A549 (cell line): Measurements from ENCODE around the gene PRELID3B. TPM values are rescaled to one million over a fixed set of nuclear protein-coding genes. Genes with fewer than 3 reads are reported as not detected.

Experiments used
- ATAC-seq, 2 experiments: fragments of 200-7000 bp in 1 of 2; fragments of >200 bp in 1 of 2; cut with Nextera tagmentation in 1 of 2; cut with Tn5 transposase in 1 of 2; 3 replicates each; pipeline versions ENCODE4 v1.8.0 to v1.9.1; 2018 to 2020; ENCODE audit warnings: mild to moderate bottlenecking in 1 of 2, moderate library complexity in 1 of 2
- CTCF ChIA-PET: fragments of 300-600 bp; sonication (Branson Sonifier 250); formaldehyde crosslinking; extraction: SDS; loops from one replicate; lab custom pipeline; 2021; ENCODE audit warnings: antibody characterized with exemption, inconsistent platforms; lab: Yijun Ruan, JAX
- POLR2A ChIA-PET: fragments of 350-600 bp; formaldehyde crosslinking; extraction: SDS; loops from one replicate; lab custom pipeline; 2021; ENCODE audit warnings: antibody characterized with exemption, inconsistent platforms; lab: Yijun Ruan, JAX
- DNase-seq, 2 experiments: peaks; one replicate each; pipeline versions ENCODE4 v3.0.0 to v3.0.0-alpha.2; 2011 to 2016; ENCODE audit warnings: low read depth in 1 of 2, low spot score in 1 of 2
- FAIRE-seq: peaks from 2 replicates; lab custom pipeline; 2011; peaks lifted over from hg19 to GRCh38; lab: Jason Lieb, UNC
- H3K27ac ChIP-seq, 2 experiments: fragments of >200 bp; sonication (Bioruptor Twin); formaldehyde crosslinking; 3 replicates each; pipeline ENCODE4 v1.5.1; 2016 to 2017
- H3K4me1 ChIP-seq: fragments of >200 bp; sonication (Bioruptor Twin); formaldehyde crosslinking; 3 replicates; pipeline ENCODE4 v1.6.1; 2016
- H3K4me2 ChIP-seq: fragments of >200 bp; sonication (Bioruptor Twin); formaldehyde crosslinking; 3 replicates; pipeline ENCODE4 v1.6.1; 2016
- H3K4me3 ChIP-seq: fragments of >200 bp; sonication (Bioruptor Twin); formaldehyde crosslinking; 3 replicates; pipeline ENCODE4 v1.5.1; 2016
- H3K9me3 ChIP-seq: fragments of >200 bp; sonication (Bioruptor Twin); formaldehyde crosslinking; 3 replicates; pipeline ENCODE4 v1.6.1; 2016
- BHLHE40 ChIP-seq: IDR thresholded peaks from 2 replicates; pipeline ENCODE4 v1.6.1; 2012; ENCODE audit warnings: low read depth, low read length, inconsistent platforms
- CEBPB ChIP-seq, 2 experiments: fragments of >200 bp in 1 of 2; sonication (Bioruptor Twin) in 1 of 2; formaldehyde crosslinking in 1 of 2; IDR thresholded peaks; 2 replicates each; pipeline ENCODE4 v1.6.1; 2012 to 2016
- CHD4 ChIP-seq: fragments of 200-600 bp; sonication (generic); IDR thresholded peaks from 2 replicates; pipeline ENCODE4 v1.6.1; 2016; ENCODE audit warnings: antibody characterized with exemption, mild to moderate bottlenecking, borderline replicate concordance
- ESRRA ChIP-seq: fragments of 150-350 bp; IDR thresholded peaks from 2 replicates; pipeline ENCODE4 v1.6.1; 2014; ENCODE audit warnings: mild to moderate bottlenecking, low read length, borderline replicate concordance
- FOSB ChIP-seq: fragments of 250-450 bp; sonication (Bioruptor Pico); IDR thresholded peaks from 2 replicates; pipeline ENCODE4 v1.5.0; 2020; ENCODE audit warnings: mild to moderate bottlenecking, moderate library complexity
- FOSL2 ChIP-seq, 2 experiments: fragments of 450-650 bp in 1 of 2; fragments of >200 bp in 1 of 2; sonication (Bioruptor Twin) in 1 of 2; formaldehyde crosslinking; IDR thresholded peaks; 2 replicates each; pipeline versions ENCODE4 v1.5.0 to v1.6.1; 2016 to 2020; ENCODE audit warnings: mild to moderate bottlenecking in 1 of 2, moderate library complexity in 1 of 2
- HDAC2 ChIP-seq: fragments of 200-600 bp; sonication (generic); IDR thresholded peaks from 2 replicates; pipeline ENCODE4 v1.6.1; 2016
- HES2 ChIP-seq: fragments of >200 bp; sonication (Bioruptor Twin); formaldehyde crosslinking; IDR thresholded peaks from 2 replicates; pipeline ENCODE4 v1.6.1; 2016
- HOXA7 ChIP-seq: fragments of 250-450 bp; sonication (Bioruptor Pico); IDR thresholded peaks from 2 replicates; pipeline ENCODE4 v1.5.0; 2020; ENCODE audit warnings: mild to moderate bottlenecking, moderate library complexity
- HOXB5 ChIP-seq: fragments of 250-450 bp; sonication (Bioruptor Pico); IDR thresholded peaks from 2 replicates; pipeline ENCODE4 v1.5.0; 2020; ENCODE audit warnings: mild to moderate bottlenecking, moderate library complexity
- KDM5A ChIP-seq: fragments of 200-600 bp; sonication (generic); IDR thresholded peaks from 2 replicates; pipeline ENCODE4 v1.6.1; 2016; ENCODE audit warnings: antibody characterized with exemption, mild to moderate bottlenecking
- MAFK ChIP-seq: fragments of 450-650 bp; IDR thresholded peaks from 2 replicates; pipeline ENCODE4 v1.6.1; 2014; ENCODE audit not compliant: partially characterized antibody
- MAZ ChIP-seq: fragments of 150-350 bp; IDR thresholded peaks from 2 replicates; pipeline ENCODE4 v1.6.1; 2014; ENCODE audit warnings: antibody characterized with exemption, low read depth, low read length, borderline replicate concordance
- RARB ChIP-seq: fragments of 250-450 bp; sonication (Bioruptor Pico); IDR thresholded peaks from 2 replicates; pipeline ENCODE4 v1.8.0; 2021; ENCODE audit warnings: mild to moderate bottlenecking, moderate library complexity
- RCOR1 ChIP-seq: fragments of 150-350 bp; IDR thresholded peaks from 2 replicates; pipeline ENCODE4 v1.6.1; 2014; ENCODE audit warnings: antibody characterized with exemption, low read length, low read depth
- SREBF2 ChIP-seq: fragments of 450-650 bp; IDR thresholded peaks from 2 replicates; pipeline ENCODE4 v1.6.1; 2014; ENCODE audit warnings: mild to moderate bottlenecking, moderate library complexity
- TFCP2L1 ChIP-seq: fragments of 250-450 bp; sonication (Bioruptor Pico); IDR thresholded peaks from 2 replicates; pipeline ENCODE4 v1.5.0; 2021; ENCODE audit warnings: mild to moderate bottlenecking
- TP53 ChIP-seq: fragments of 250-450 bp; sonication (Bioruptor Pico); IDR thresholded peaks from 2 replicates; pipeline ENCODE4 v1.5.0; 2021; ENCODE audit warnings: mild to moderate bottlenecking, moderate library complexity
- ZC3H11A ChIP-seq: fragments of 450-650 bp; IDR thresholded peaks from 2 replicates; pipeline ENCODE4 v1.6.1; 2014; ENCODE audit warnings: antibody characterized with exemption, mild to moderate bottlenecking
- ZFP36 ChIP-seq: fragments of 450-650 bp; IDR thresholded peaks from 2 replicates; pipeline ENCODE4 v1.6.1; 2014; ENCODE audit warnings: borderline replicate concordance; ENCODE audit not compliant: partially characterized antibody
- WGBS: methylation state at CpG from one replicate; pipeline ENCODE4 v1.1.6; 2017; ENCODE audit errors: missing lambda C conversion rate; 5-methylcytosine and 5-hydroxymethylcytosine counted together
- polyA plus RNA-seq, 4 experiments: library from polyadenylated mRNA; depleted of rRNA in 3 of 4; stranded (reverse); fragments of >200 nt; fragmentation: RNase III in 1 of 4; extraction: RNeasy Plus Mini Kit Qiagen cat#74134 plus additional on column Dnase treatment in 1 of 4; gene quantifications; 2 replicates in 3 of 4; 3 replicates in 1 of 4; pipeline ENCODE4 v1.2.3, GENCODE V29; 2011 to 2017
- TF ChIP-seq, protein P1 (sequence below): IDR thresholded peaks from 2 replicates; pipeline ENCODE4 v1.6.1; 2012; ENCODE audit warnings: low read depth, borderline replicate concordance
- TF ChIP-seq, protein P2 (sequence below): fragments of 250-450 bp; sonication (Bioruptor Pico); IDR thresholded peaks from 2 replicates; pipeline ENCODE4 v1.5.0; 2021; ENCODE audit warnings: mild to moderate bottlenecking, moderate library complexity, borderline replicate concordance
- TF ChIP-seq, protein P3 (sequence below): fragments of >200 bp; sonication (Bioruptor Twin); formaldehyde crosslinking; IDR thresholded peaks from 3 replicates; pipeline ENCODE4 v1.5.1; 2016
- TF ChIP-seq, protein P4 (sequence below): fragments of 200-600 bp; sonication (generic); IDR thresholded peaks from 2 replicates; pipeline ENCODE4 v1.6.1; 2016; ENCODE audit warnings: antibody characterized with exemption, mild to moderate bottlenecking, moderate library complexity

Gene PRELID3B
- polyA plus RNA-seq, 2 of the 4 experiments (the other 2 are of a cell fraction), result 85.6 to 143 TPM

GRCh38 chr20:59069026-59069425, 26.4 kb upstream of the PRELID3B start:
- no peaks in the 10 kb centered on the region for H3K9me3 ChIP-seq
- POLR2A ChIA-PET, result no interaction called here
- TF ChIP-seq RCOR1 (no peak), ZC3H11A (no peak), CEBPB (IDR thresholded peaks at IDR 0.05) (no peak), MAZ (no peak), ESRRA (no peak), HDAC2 (no peak), KDM5A (no peak), HES2 (no peak), FOSL2 (IDR thresholded peaks at IDR 0.05) (no peak), FOSL2 (CRISPR knock-in tag; IDR thresholded peaks at IDR 0.05) (no peak), HOXB5 (no peak), ZFP36 (no peak), BHLHE40 (no peak), RARB (CRISPR knock-in tag) (no peak), MAFK (no peak)
- TF ChIP-seq, protein P1, sequence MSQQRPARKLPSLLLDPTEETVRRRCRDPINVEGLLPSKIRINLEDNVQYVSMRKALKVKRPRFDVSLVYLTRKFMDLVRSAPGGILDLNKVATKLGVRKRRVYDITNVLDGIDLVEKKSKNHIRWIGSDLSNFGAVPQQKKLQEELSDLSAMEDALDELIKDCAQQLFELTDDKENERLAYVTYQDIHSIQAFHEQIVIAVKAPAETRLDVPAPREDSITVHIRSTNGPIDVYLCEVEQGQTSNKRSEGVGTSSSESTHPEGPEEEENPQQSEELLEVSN, result no peak
- TF ChIP-seq, protein P2, sequence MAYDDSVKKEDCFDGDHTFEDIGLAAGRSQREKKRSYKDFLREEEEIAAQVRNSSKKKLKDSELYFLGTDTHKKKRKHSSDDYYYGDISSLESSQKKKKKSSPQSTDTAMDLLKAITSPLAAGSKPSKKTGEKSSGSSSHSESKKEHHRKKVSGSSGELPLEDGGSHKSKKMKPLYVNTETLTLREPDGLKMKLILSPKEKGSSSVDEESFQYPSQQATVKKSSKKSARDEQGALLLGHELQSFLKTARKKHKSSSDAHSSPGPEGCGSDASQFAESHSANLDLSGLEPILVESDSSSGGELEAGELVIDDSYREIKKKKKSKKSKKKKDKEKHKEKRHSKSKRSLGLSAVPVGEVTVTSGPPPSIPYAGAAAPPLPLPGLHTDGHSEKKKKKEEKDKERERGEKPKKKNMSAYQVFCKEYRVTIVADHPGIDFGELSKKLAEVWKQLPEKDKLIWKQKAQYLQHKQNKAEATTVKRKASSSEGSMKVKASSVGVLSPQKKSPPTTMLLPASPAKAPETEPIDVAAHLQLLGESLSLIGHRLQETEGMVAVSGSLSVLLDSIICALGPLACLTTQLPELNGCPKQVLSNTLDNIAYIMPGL (CRISPR knock-in tag), result no peak
- TF ChIP-seq, protein P3, sequence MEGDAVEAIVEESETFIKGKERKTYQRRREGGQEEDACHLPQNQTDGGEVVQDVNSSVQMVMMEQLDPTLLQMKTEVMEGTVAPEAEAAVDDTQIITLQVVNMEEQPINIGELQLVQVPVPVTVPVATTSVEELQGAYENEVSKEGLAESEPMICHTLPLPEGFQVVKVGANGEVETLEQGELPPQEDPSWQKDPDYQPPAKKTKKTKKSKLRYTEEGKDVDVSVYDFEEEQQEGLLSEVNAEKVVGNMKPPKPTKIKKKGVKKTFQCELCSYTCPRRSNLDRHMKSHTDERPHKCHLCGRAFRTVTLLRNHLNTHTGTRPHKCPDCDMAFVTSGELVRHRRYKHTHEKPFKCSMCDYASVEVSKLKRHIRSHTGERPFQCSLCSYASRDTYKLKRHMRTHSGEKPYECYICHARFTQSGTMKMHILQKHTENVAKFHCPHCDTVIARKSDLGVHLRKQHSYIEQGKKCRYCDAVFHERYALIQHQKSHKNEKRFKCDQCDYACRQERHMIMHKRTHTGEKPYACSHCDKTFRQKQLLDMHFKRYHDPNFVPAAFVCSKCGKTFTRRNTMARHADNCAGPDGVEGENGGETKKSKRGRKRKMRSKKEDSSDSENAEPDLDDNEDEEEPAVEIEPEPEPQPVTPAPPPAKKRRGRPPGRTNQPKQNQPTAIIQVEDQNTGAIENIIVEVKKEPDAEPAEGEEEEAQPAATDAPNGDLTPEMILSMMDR, result no peak
- TF ChIP-seq, protein P4, sequence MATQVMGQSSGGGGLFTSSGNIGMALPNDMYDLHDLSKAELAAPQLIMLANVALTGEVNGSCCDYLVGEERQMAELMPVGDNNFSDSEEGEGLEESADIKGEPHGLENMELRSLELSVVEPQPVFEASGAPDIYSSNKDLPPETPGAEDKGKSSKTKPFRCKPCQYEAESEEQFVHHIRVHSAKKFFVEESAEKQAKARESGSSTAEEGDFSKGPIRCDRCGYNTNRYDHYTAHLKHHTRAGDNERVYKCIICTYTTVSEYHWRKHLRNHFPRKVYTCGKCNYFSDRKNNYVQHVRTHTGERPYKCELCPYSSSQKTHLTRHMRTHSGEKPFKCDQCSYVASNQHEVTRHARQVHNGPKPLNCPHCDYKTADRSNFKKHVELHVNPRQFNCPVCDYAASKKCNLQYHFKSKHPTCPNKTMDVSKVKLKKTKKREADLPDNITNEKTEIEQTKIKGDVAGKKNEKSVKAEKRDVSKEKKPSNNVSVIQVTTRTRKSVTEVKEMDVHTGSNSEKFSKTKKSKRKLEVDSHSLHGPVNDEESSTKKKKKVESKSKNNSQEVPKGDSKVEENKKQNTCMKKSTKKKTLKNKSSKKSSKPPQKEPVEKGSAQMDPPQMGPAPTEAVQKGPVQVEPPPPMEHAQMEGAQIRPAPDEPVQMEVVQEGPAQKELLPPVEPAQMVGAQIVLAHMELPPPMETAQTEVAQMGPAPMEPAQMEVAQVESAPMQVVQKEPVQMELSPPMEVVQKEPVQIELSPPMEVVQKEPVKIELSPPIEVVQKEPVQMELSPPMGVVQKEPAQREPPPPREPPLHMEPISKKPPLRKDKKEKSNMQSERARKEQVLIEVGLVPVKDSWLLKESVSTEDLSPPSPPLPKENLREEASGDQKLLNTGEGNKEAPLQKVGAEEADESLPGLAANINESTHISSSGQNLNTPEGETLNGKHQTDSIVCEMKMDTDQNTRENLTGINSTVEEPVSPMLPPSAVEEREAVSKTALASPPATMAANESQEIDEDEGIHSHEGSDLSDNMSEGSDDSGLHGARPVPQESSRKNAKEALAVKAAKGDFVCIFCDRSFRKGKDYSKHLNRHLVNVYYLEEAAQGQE, result no peak
- no peak for FAIRE-seq
- H3K4me2 ChIP-seq, result no peak overlapping the region
- CTCF ChIA-PET, result interaction anchor here (2.4 kb wide), 1 partner anchor 335 kb away, joined by 9 read pairs; no protein-coding TSS in a partner anchor
- DNase-seq, result no peak
- H3K4me1 ChIP-seq, result peaks cover 6% of the 10 kb centered on the region; the same call in 2 of the 3 replicates
- WGBS, result 28% methylated on average over 2 of the region's 2 CpGs
- H3K4me3 ChIP-seq, result no peak overlapping the region
- ATAC-seq, result no peak
- H3K27ac ChIP-seq, result no peak overlapping the region

- CTCF ChIA-PET, result interaction anchor here (1.8 to 2.4 kb wide), 2 partner anchors 336 to 387 kb away, joined by 5 to 9 read pairs; no protein-coding TSS in a partner anchor
- POLR2A ChIA-PET, result no interaction called here
- TF ChIP-seq TP53, result no peak
- TF ChIP-seq TFCP2L1 (CRISPR knock-in tag), result no peak
- TF ChIP-seq MAFK, result no peak
- TF ChIP-seq FOSB (CRISPR knock-in tag), result no peak
- TF ChIP-seq, protein P1, result no peak
- no peak for TF ChIP-seq SREBF2
- TF ChIP-seq ZFP36, result no peak
- TF ChIP-seq, protein P3, result no peak
- no peak for TF ChIP-seq RCOR1
- no peak for TF ChIP-seq ESRRA
- no peak for TF ChIP-seq HOXA7 (CRISPR knock-in tag)
- TF ChIP-seq CHD4, result no peak
These were observed 25.9 kb upstream of the PRELID3B start for GRCh38 chr20:59068534-59068933.

More at GRCh38 chr20:59068534-59068933, 25.9 kb upstream of the PRELID3B start:
- no peak overlapping the region for H3K4me2 ChIP-seq
- H3K4me3 ChIP-seq, result no peak overlapping the region
- no peak for FAIRE-seq
- H3K9me3 ChIP-seq, result no peaks in the 10 kb centered on the region
- DNase-seq, result no peak
- ATAC-seq, result no peak
- WGBS, result 59% methylated on average over 4 of the region's 4 CpGs
- peaks cover 11% of the 10 kb centered on the region for H3K4me1 ChIP-seq
- no peak overlapping the region for H3K27ac ChIP-seq
